ENCODE data around the gene RPS24. TPM values are rescaled to one million over a fixed set of nuclear protein-coding genes. Genes with fewer than 3 reads are reported as not detected.

RPS24 gene
- total and polyA plus RNA-seq, 2 experiments from 2014 or later, result 2,362 to 3,638 TPM

GRCh38 chr10:78065611-78066010 lies 31.9 kb downstream of the RPS24 start (continued):
- no peak for TF ChIP-seq CTCF (conservative IDR thresholded peaks at IDR 0.05; ENCODE audit: low read depth in 2 of 2)

GRCh38 chr10:78066012-78066411 lies 32.3 kb downstream of the RPS24 start:
- Histone ChIP-seq H2AFZ (no peak overlapping the region), H3K79me2 (replicated peaks; ENCODE audit: insufficient read depth) (no peaks in the 10 kb centered on the region), H3K27me3 (ENCODE audit: insufficient read depth) (no peaks in the 10 kb centered on the region), H3K4me2 (no peak overlapping the region), H3K27ac (ENCODE audit: low read depth) (no peak overlapping the region), H3K9me2 (ENCODE audit: insufficient read depth) (peaks cover 11% of the 10 kb centered on the region; the same call in 1 of the 2 replicates), H3K4me3 (no peak overlapping the region), H3K36me3 (ENCODE audit: insufficient read depth) (no peaks in the 10 kb centered on the region), H3F3A (replicated peaks; ENCODE audit: low read depth) (no peaks in the 10 kb centered on the region), H4K20me1 (replicated peaks; ENCODE audit: insufficient read depth) (no peaks in the 10 kb centered on the region), H3K4me1 (ENCODE audit: insufficient read depth) (no peaks in the 10 kb centered on the region)
- no peaks in the 10 kb centered on the region for H3K9me3 Mint-ChIP-seq
- H3K27ac Mint-ChIP-seq, result no peak overlapping the region
- peaks cover 5% of the 10 kb centered on the region for H3K4me1 Mint-ChIP-seq
- DNase-seq (ENCODE audit: low spot score), result no peak
- ATAC-seq, result no peak
- peaks cover 1% of the 10 kb centered on the region for H3K27me3 Mint-ChIP-seq (ENCODE audit: insufficient read depth, low read depth, poor library complexity)
- no peaks in the 10 kb centered on the region for H3K36me3 Mint-ChIP-seq (ENCODE audit: low read depth)
- H3K4me3 Mint-ChIP-seq, result no peak overlapping the region
- TF ChIP-seq EZH2 (IDR thresholded peaks at IDR 0.05; ENCODE audit: low read depth, unreplicated experiment), result no peak
- no peak for TF ChIP-seq ZNF331 (CRISPR knock-in tag; IDR thresholded peaks at IDR 0.05; ENCODE audit: low read depth)
- TF ChIP-seq ZNF462 (CRISPR knock-in tag; IDR thresholded peaks at IDR 0.05), result no peak
- no peak for TF ChIP-seq CTCF (conservative IDR thresholded peaks at IDR 0.05; ENCODE audit: low read depth in 2 of 2)
- no peak for TF ChIP-seq EZH2phosphoT487 (IDR thresholded peaks at IDR 0.05; ENCODE audit: unreplicated experiment)
- TF ChIP-seq NANOG (IDR thresholded peaks at IDR 0.05; ENCODE audit: borderline replicate concordance), result no peak
- TF ChIP-seq ZNF114 (CRISPR knock-in tag; IDR thresholded peaks at IDR 0.05), result no peak
- no peak for TF ChIP-seq ETS1 (IDR thresholded peaks at IDR 0.05)
- TF ChIP-seq REST (IDR thresholded peaks at IDR 0.05; ENCODE audit: unreplicated experiment), result no peak
- TF ChIP-seq CREB1 (CRISPR knock-in tag; IDR thresholded peaks at IDR 0.05; ENCODE audit: low read depth), result no peak
